SH-SY5Y (cell line): Measurements from ENCODE around the gene ST7L.

ENCODE experiments used
- GATA2 ChIP-seq: IDR thresholded peaks from 2 replicates; pipeline ENCODE4 v1.6.1; 2011; ENCODE audit warnings: mild to moderate bottlenecking, low read depth, low read length
- GATA3 ChIP-seq: IDR thresholded peaks from 2 replicates; pipeline ENCODE4 v1.6.1; 2011; ENCODE audit warnings: low read depth, mild to moderate bottlenecking, low read length, moderate library complexity

DNA sequence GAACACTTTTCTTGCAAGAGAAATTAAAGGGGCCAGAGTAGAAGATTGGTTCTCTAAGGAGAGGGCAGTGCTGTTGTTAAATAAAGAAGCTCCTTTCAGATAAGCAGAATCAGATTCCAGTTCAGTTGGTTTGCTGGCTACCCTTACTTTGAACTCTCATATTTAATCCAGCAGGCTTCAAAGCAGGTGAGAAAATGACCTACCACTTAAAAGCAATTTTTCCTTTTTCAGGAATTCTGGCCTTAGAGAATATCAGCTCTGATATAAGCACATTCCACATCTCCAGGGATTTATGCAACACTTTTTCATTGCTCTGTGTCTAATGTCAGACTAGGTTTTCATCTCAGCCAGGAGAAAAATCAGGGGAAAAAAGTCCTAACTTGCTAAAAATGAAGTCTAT lies 81.5 kb downstream of the ST7L start:
- TF ChIP-seq GATA2 (no peak), GATA3 (no peak)
